Pons (tissue), 1 donor: ENCODE measurements around the gene ANKRD35.
"Not testable (repeated sequence)": the region's sequence is repeated elsewhere in the genome, so short reads cannot be mapped to it uniquely, and the experiment has no call there.

ENCODE experiments used
- DNase-seq: peaks from one replicate; pipeline ENCODE4 v3.0.0-alpha.2; 2016; ENCODE audit warnings: low spot score

ANKRD35 gene

GRCh38 chr1:145857170-145857569, 28.5 kb downstream of the ANKRD35 start:
- no peak for DNase-seq

DNA sequence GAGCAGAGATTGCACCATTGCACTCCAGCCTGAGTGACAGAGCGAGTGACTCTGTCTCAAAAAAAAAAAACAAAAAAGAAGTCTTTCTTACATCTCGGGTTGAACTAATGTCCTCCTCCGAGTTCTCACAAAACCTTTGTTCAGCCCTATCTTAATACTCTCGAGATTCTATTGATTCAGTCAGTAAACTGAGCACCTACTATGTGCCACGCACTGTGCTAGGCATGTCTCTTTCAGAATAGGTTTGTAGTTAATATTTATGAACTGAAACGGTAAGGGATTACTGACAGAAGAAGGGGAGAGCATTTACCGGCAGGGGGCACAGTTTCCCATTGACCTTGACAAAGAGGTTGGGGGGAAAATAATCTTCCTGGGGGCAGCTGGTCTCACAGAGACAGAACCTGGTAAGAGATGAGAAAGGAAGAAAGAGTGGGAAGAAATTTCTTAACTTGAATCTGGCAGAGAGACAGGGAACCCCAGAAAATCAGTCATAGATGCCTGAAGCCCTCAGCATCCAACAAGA, 30.2 kb downstream of the ANKRD35 start:
- DNase-seq: no peak

DNA sequence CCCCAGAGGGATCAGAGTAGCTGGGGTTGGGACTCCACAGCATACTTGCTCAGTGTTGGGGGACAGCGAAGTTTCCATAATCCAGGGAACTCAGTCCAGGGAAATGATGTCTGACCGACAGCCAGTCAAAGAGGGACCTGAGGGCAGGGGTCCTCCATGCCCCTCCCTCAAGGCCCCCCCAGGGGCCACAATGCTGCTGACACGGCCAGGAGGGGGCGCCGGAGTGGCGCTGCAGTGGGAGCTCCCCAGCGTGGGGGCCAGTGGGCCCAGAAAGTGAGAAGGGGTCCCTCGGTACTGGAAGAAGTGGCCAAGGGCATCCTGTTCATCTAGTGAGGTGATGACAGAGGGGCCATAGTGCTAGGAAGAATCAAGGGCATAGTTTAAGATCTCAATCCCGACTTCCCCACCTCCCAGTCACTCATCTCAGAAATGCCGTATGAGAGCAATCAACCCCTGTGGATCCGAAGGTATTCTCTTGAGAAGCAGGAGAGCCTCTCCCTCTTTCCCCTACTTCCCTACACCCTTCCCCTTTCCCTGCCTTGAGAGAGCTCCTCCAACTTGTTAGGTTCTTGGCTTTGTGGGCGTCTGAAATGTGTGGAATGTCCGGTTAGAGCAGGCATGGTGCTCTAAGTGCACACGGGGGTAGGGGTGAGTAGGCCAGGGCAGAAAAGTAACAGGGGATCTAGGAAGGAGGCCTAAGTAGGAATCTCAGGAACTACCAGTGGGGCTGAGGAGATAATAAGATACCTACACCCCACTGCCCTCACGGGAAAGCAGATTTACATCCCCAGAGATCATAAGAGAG, 36.1 kb downstream of the ANKRD35 start:
- no peak for DNase-seq

- DNase-seq: no peak
Measured at GRCh38 chr1:145847827-145848226, 37.8 kb downstream of the ANKRD35 start.

- no peak for DNase-seq
Measured at GRCh38 chr1:145846201-145846612, 39.5 kb downstream of the ANKRD35 start.

GRCh38 chr1:145845514-145846161, 40.0 kb downstream of the ANKRD35 start, which contains the start of gene NUDT17:
Gene NUDT17, plus strand, starts transcription at chr1:145845630. Its CDS starts 11 bp downstream, at chr1:145845641.
- DNase-seq: no peak

DNA sequence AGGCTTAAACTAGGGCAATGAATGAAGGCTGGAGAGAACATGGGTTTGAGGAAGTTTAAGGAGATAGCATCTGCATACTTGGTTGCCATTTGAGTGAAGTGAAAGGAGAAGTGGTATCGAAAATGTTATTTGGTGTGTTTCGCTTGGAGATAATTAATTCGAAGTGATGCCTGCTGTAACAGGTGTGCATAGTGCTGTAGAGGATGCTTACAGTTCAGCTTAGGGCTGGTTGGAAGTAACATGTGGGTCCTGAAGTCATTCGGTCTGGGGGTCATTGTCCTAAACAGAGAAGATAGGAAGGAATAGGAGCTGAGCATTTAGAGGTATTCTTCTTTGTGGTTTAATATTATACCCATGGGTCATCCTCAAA, 40.5 kb downstream of the ANKRD35 start:
- peak; percentile 56 for DNase-seq

DNA sequence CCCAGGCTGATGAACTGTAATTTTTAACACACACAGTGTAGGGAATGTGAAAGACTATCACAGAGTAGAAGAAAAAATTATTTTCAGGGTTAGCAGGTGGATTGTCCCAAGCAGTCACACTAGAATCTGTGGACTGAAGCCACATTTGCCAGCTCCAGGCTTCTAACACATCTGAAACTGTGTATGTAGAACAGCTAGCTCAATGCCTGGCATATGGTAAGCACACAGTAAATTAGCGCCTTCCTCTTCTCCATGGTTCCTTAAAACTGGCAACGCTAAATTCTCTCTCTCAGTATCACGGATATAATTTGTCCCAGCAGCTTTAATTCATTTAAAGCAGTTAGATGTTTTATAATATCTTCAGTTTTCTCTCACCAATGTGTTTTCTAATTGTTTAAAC, 42.6 kb downstream of the ANKRD35 start:
- DNase-seq: no peak

- DNase-seq: no peak
Measured at GRCh38 chr1:145837656-145838055, 48.0 kb downstream of the ANKRD35 start.

GRCh38 chr1:145830810-145831209, 54.9 kb downstream of the ANKRD35 start:
- not testable (repeated sequence) for DNase-seq

DNA sequence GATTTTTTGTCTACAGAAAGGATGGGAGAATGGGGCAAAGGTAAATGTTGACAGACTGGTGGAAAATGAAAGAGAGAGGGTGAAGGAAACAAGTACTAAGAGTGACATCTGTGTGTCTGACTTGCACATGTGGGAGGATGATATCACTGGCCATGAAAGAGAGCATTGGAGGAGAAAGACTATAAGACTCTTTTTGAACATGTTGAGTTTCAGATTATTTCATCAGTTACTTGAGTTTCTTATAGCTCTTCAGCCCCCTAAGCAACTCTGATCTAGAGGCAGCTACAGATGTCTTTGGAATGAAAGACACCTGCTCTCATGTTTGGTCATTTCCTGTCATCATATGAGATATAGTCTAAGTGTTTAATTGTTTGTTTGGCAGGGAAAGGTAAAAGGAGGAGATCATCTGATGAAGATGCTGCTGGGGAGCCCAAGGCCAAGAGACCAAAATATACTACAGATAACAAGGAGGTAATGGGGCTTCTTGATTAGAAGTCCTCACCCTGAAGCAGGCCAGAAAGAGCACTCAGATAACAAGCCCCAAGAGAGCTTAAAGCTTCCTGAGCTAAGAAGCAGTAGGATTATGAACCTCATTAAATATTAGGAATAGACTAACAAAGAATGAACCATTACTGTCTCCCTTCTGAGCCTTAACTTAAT, 57.2 kb downstream of the ANKRD35 start:
- no peak for DNase-seq

DNA sequence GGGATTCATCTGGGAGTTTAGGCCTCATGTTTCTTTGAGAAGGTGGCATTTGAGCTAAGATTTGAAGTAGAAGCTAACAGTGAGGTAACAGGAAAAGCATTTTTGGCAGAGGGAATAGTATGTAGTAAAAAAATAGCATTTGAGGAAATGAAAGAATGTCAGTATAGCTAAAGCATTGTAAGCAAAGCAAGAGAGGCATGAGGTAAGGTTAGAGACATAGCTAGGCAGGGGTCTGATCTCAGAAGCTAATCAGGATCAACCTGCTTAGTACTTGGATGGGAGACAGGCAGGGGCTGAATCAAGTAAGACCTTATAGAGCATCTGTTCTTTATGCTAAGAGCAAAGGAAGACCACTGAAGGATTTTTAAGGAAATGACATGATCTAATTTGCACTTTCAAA, 57.7 kb downstream of the ANKRD35 start:
- DNase-seq: no peak

DNA sequence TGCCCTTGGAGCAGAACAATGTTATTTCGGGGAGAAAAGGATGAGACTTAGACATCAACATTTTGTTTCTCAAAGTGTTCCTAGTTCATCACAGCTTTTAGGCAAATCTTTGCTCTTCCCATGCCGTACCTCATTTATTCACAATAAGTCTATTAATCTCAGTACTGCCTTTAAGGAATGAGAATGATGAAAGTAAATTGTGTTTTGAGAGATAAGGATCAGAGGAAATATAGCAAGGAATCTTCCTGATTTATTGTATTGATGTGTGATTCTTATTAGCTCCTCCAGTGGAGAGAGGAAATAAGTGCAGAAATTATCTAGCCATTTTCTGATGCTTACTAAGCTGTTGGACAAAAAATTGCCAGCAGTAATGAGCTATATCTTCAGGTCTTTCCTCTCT, 59.6 kb downstream of the ANKRD35 start:
- no peak for DNase-seq

GRCh38 chr1:145824499-145824842, 61.2 kb downstream of the ANKRD35 start:
- DNase-seq: peak; percentile 57

DNA sequence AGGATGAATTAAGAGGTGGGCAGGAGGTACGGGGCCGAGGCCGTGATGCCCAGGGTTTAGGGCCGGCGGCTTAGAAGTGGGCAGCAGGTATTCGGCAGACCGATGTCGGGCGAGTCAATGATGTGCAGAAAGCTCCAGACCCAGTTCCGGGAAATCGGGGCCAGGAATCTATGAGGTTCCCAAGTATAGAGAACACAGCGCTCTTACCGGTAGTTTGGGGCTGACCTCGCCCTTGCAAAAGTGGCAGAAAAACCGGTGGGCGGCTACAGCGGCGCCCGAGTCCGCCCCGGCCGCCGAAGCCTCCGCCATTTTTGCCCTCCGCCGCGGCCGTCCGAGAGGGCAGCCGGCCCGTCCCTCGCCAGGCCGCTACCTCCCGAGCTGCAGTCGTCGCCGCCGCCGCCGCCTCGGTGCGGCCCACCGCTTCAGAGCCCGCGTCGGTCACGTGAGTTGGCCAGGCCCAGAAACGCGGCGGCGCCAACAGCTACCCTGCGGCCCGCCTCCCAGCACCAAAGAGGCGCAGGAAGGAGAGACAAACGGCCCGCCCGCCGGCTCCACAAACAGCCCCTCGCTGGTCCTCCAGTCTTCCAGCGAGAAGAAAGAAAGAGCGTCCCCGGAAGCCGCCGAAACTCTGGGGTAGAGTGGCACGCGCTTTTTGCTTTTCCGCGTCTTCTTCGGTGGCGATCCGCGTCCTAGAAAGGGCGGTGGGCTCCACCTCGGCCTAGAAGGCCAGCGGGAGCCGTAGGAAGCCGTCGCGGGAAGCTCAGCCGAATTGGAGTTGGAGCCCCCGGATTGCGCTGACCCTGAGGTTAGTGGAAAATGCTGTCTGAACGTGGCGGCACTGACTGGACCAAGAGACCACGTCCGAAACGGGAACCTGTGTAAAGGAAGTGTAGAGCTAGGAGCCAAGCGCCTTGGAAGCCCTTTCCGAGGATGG, 61.8 kb downstream of the ANKRD35 start, which contains the start of the genes POLR3C and RNF115:
Gene POLR3C (plus strand): TSS at position 636 of the 934 bp plus-strand sequence. CDS start 1,577 bp downstream, outside the sequence.
Gene RNF115 (minus strand): TSS at position 531 of the 934 bp plus-strand sequence. CDS start 222 bp downstream, at position 309.
- DNase-seq: peak; percentile 82

GRCh38 chr1:145822779-145823331, 62.8 kb downstream of the ANKRD35 start:
- not testable (repeated sequence) for DNase-seq

DNA sequence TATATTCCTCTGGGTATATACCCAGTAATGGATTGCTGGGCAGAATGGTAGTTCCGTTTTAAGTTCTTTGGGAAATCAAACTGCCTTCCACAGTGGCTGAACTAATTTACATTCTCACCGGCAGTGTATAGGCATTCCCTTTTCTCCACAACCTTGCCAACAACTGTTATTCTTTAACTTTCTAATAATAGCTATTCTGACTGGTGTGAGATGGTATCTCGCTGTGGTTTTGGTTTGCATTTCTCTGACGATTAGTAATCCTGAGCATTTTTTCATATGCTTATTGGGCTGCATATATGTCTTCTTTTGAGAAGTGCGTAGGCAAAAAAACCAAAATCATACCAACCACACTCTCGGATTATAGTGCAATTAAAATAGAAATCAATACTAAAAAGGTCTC, 67.6 kb downstream of the ANKRD35 start:
- not testable (repeated sequence) for DNase-seq
